ENCODE data around the gene SYT9. TPM values are rescaled to one million over a fixed set of nuclear protein-coding genes. Genes with fewer than 3 reads are reported as not detected.

Gene SYT9
- total RNA-seq, 1 experiment from 2014 or later, result not detected

GRCh38 chr11:7435176-7435575, 183.5 kb downstream of the SYT9 start:
- no peak overlapping the region for H3K4me3 Mint-ChIP-seq (ENCODE audit: unreplicated experiment)
- TF ChIP-seq CTCF (IDR thresholded peaks at IDR 0.05; ENCODE audit: unreplicated experiment), result no peak
- no TSS peak for BruUV-seq (replicated peaks)
- H3K9me3 Mint-ChIP-seq (ENCODE audit: unreplicated experiment), result no peaks in the 10 kb centered on the region
- no peaks in the 10 kb centered on the region for H3K36me3 Mint-ChIP-seq (ENCODE audit: insufficient read depth, unreplicated experiment)
- H3K27me3 Mint-ChIP-seq (ENCODE audit: insufficient read depth, unreplicated experiment), result no peaks in the 10 kb centered on the region
- H3K27ac Mint-ChIP-seq (ENCODE audit: low read depth, unreplicated experiment), result no peak overlapping the region
- POLR2A ChIA-PET, result no interaction called here
- no peak for DNase-seq (ENCODE audit: unreplicated experiment)
- intact Hi-C loops (cut with micrococcal nuclease), result no loop called here
- CTCF ChIA-PET, result interaction anchor here (0.6 kb wide), 1 partner anchor 223 kb away, joined by 3 read pairs; no protein-coding TSS in a partner anchor
- H3K4me1 Mint-ChIP-seq (ENCODE audit: insufficient read depth, unreplicated experiment), result peaks cover 4% of the 10 kb centered on the region

GRCh38 chr11:7436146-7436545, 184.4 kb downstream of the SYT9 start:
- Mint-ChIP-seq H3K9me3 (ENCODE audit: unreplicated experiment) (no peaks in the 10 kb centered on the region), H3K27me3 (ENCODE audit: insufficient read depth, unreplicated experiment) (no peaks in the 10 kb centered on the region), H3K4me1 (ENCODE audit: insufficient read depth, unreplicated experiment) (peaks cover 5% of the 10 kb centered on the region), H3K27ac (ENCODE audit: low read depth, unreplicated experiment) (no peak overlapping the region), H3K36me3 (ENCODE audit: insufficient read depth, unreplicated experiment) (no peaks in the 10 kb centered on the region), H3K4me3 (ENCODE audit: unreplicated experiment) (no peak overlapping the region)
- no peak for TF ChIP-seq CTCF (IDR thresholded peaks at IDR 0.05; ENCODE audit: unreplicated experiment)
- DNase-seq (ENCODE audit: unreplicated experiment), result no peak
- intact Hi-C loops (cut with micrococcal nuclease), result no loop called here
- POLR2A ChIA-PET, result no interaction called here
- BruUV-seq (replicated peaks), result no TSS peak
- CTCF ChIA-PET, result interaction anchor here (0.6 to 1.4 kb wide), 4 partner anchors 13 to 681 kb away, joined by 3 to 5 read pairs (median 4); no protein-coding TSS in a partner anchor

- intact Hi-C loops (cut with micrococcal nuclease), result no loop called here
- CTCF ChIA-PET, result interaction anchor here (0.6 to 1.4 kb wide), 4 partner anchors 13 to 682 kb away, joined by 3 to 5 read pairs (median 4); no protein-coding TSS in a partner anchor
- Mint-ChIP-seq H3K4me3 (ENCODE audit: unreplicated experiment) (no peak overlapping the region), H3K27me3 (ENCODE audit: insufficient read depth, unreplicated experiment) (no peaks in the 10 kb centered on the region), H3K4me1 (ENCODE audit: insufficient read depth, unreplicated experiment) (peaks cover 5% of the 10 kb centered on the region), H3K27ac (ENCODE audit: low read depth, unreplicated experiment) (no peak overlapping the region), H3K9me3 (ENCODE audit: unreplicated experiment) (no peaks in the 10 kb centered on the region), H3K36me3 (ENCODE audit: insufficient read depth, unreplicated experiment) (no peaks in the 10 kb centered on the region)
- POLR2A ChIA-PET, result no interaction called here
- no peak for TF ChIP-seq CTCF (IDR thresholded peaks at IDR 0.05; ENCODE audit: unreplicated experiment)
- BruUV-seq (replicated peaks), result no TSS peak
- DNase-seq (ENCODE audit: unreplicated experiment), result no peak
These were observed 185.0 kb downstream of the SYT9 start for GRCh38 chr11:7436657-7437056.

- no peak for DNase-seq (ENCODE audit: unreplicated experiment)
- intact Hi-C loops (cut with micrococcal nuclease), result no loop called here
- ChIA-PET CTCF (no interaction called here), POLR2A (no interaction called here)
- no peaks in the 10 kb centered on the region for H3K9me3 Mint-ChIP-seq (ENCODE audit: unreplicated experiment)
- H3K27me3 Mint-ChIP-seq (ENCODE audit: insufficient read depth, unreplicated experiment), result no peaks in the 10 kb centered on the region
- no TSS peak for BruUV-seq (replicated peaks)
- no peak overlapping the region for H3K4me3 Mint-ChIP-seq (ENCODE audit: unreplicated experiment)
- no peaks in the 10 kb centered on the region for H3K36me3 Mint-ChIP-seq (ENCODE audit: insufficient read depth, unreplicated experiment)
- no peak for TF ChIP-seq CTCF (IDR thresholded peaks at IDR 0.05; ENCODE audit: unreplicated experiment)
- H3K27ac Mint-ChIP-seq (ENCODE audit: low read depth, unreplicated experiment), result no peak overlapping the region
- peaks cover 5% of the 10 kb centered on the region for H3K4me1 Mint-ChIP-seq (ENCODE audit: insufficient read depth, unreplicated experiment)
These were observed 186.0 kb downstream of the SYT9 start for GRCh38 chr11:7437696-7438095.

Data from MCF 10A (cell line).